ENCODE results near the gene SPINK14.

SPINK14 gene

DNA sequence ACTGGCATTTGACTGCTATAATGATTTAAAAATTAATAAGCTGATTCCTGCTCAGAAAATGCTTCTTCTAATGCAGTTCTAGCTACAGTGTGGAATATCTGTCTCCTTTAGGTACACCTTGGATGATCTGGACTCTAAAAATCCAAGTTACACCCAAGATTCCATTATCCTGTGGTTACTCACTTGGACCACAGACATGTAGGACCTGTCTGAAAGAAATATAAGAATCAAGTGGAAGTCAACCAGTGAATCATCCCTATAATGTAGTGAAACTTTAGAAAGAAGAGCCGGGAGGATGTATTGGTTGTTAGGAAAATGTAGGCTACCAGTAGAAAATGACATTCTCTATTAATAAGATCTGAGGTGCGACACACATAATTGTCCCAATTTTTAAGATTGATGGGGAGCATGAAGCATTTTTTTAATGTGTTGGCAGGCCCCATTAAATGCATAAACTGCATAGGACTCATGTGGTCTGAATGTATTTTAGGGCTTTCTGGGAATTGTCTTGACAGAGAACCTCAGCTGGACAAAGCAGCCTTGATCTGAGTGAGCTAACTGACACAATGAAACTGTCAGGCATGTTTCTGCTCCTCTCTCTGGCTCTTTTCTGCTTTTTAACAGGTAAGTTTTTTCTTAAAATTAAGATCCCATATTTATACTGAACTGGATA lies 34.3 kb downstream of the SPINK14 start, which contains the start of gene SPINK6:
Gene SPINK6, plus strand, starts transcription at position 512 of the 673 bp plus-strand sequence. Its CDS starts 55 bp downstream, at position 567.
- no peak for DNase-seq

GRCh38 chr5:148205044-148205806 lies 36.9 kb downstream of the SPINK14 start:
- DNase-seq = no peak

- no peak for DNase-seq
These were observed 37.5 kb downstream of the SPINK14 start for GRCh38 chr5:148205865-148206264.

- DNase-seq = no peak
These were observed 38.3 kb downstream of the SPINK14 start for GRCh38 chr5:148206620-148207019.

DNA sequence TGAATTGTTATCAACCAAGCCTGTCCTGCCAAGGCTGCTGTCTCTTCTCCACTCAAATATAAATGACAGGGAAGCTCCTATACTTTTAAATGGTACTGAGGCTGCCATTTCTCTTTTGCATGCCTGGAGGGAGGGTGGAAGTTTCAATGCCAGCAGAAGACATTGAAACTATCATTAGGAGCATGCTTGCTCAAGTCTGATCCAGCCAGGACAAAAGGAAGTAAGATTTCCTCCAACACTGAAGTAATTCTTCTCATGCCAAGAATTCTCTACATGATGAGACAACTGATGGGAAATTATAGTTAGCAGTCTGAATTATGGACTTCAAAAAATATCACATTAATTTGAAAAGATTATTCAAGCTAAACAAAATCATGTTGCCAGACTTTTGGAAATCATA lies 39.9 kb downstream of the SPINK14 start:
- DNase-seq = no peak

DNA sequence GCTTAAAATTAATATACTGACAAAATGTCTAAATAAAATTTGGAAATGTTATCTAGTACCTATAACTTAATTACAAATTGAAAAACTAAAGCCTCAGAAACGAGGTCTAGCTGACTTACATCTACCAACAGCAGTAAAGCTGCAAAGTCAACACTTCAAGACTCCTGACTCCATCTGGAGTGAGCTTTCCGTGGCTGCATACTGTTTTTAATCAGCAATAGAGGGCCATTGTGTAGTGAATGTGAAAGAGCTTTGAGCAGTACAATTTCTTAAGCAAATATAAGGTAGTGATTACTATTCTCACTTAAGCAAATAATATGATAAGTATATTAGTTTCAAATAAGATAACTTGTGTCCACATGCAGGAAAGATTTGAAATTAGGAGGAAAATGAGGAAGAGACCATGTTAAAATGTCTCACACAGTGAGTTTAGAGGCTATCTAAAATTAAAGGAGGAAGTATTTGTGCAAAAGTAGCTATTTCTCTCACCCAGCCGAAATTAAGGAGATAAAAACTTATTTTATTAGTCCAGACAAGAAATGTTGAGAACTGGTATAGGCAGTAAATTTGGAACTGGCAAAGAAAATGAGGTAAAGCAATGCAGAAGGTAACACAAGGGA lies 40.9 kb downstream of the SPINK14 start:
- no peak for DNase-seq

DNA sequence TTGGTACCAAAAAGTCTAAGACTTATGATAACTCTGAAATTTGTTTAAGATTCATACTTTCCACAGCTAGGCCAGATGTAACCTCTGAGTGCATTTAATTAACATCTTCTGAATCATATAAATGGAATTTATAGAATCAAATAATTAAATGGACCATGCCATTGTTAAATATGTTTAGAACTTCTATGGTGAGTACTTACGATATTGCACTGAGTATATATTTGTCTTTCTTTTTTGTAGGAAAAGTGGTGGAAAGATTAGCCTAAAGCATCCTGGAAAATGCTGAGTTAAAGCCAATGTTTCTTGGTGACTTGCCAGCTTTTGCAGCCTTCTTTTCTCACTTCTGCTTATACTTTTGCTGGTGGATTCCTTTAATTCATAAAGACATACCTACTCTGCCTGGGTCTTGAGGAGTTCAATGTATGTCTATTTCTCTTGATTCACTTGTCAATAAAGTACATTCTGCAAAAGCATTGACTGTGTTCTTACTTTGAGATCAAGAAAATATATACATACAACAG lies 46.4 kb downstream of the SPINK14 start:
- no peak for DNase-seq

- no peak for DNase-seq
These were observed 53.2 kb downstream of the SPINK14 start for GRCh38 chr5:148221508-148221907.

DNA sequence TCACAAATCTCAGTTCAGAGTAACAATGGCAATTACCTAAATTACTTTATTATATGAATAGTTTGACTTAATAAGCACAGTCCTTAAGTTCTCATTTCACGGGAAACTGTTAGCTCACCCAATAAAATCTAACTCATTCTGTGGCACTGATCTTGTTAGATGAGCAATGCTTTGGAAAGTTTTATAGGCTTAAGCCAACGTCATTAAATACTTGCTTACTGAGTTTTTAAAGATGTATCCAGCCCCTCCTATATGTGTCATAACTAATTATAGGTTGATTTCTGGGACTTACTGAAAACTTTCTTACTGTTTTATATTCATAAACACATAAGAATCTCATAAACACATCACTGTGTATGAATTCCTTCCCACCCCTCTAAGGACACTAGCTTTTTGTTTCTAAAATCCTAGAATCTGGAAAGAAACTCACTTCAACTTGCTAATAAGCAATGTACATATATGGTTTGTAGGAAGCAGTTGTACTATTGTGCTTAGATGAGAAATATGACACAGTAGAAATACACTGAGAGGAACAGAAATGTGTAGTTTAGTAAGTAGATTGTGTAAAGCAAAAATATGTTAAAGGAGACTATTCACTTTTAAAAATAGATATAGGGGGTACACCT lies 55.9 kb downstream of the SPINK14 start:
- no peak for DNase-seq
